GM18517 (cell line): Measurements from ENCODE around the gene CABP4.

ENCODE experiments used
- ATAC-seq: cut with Tn5 transposase; IDR thresholded peaks from one replicate; pipeline ENCODE4 v1.9.1; 2021; ENCODE audit warnings: mild to moderate bottlenecking, moderate library complexity; ENCODE audit not compliant: unreplicated experiment

The CABP4 gene

GRCh38 chr11:67455054-67455453 lies at the start of gene CABP4:
Gene CABP4 (plus strand): TSS chr11:67455354. CDS start chr11:67455424, 70 bp downstream.
- no peak for ATAC-seq

- no peak for ATAC-seq
Measured at GRCh38 chr11:67405688-67406339, 49.3 kb upstream of the CABP4 start.

- ATAC-seq, result no peak
Measured at GRCh38 chr11:67406420-67406968, 48.7 kb upstream of the CABP4 start.

- ATAC-seq, result no peak
Measured at GRCh38 chr11:67406969-67407687, 48.0 kb upstream of the CABP4 start.

- ATAC-seq, result no peak
Measured at GRCh38 chr11:67407688-67408163, 47.4 kb upstream of the CABP4 start.

- ATAC-seq, result no peak
Measured at GRCh38 chr11:67408437-67409200, 46.5 kb upstream of the CABP4 start.

GRCh38 chr11:67409261-67409666 lies 45.9 kb upstream of the CABP4 start:
- no peak for ATAC-seq

- no peak for ATAC-seq
Measured at GRCh38 chr11:67409781-67410368, 45.3 kb upstream of the CABP4 start.

- no peak for ATAC-seq
Measured at GRCh38 chr11:67410369-67410831, 44.8 kb upstream of the CABP4 start.

- ATAC-seq, result no peak
Measured at GRCh38 chr11:67410984-67411784, 44.0 kb upstream of the CABP4 start.

GRCh38 chr11:67411785-67412152 lies 43.4 kb upstream of the CABP4 start:
- no peak for ATAC-seq

GRCh38 chr11:67412495-67413179 lies 42.5 kb upstream of the CABP4 start:
- no peak for ATAC-seq

- no peak for ATAC-seq
Measured at GRCh38 chr11:67413266-67413849, 41.8 kb upstream of the CABP4 start.

GRCh38 chr11:67415501-67416304 lies 39.5 kb upstream of the CABP4 start, which contains the start of gene CARNS1:
Gene CARNS1 (plus strand): TSS chr11:67415678. CDS start chr11:67416200, 522 bp downstream.
- ATAC-seq, result no peak

- no peak for ATAC-seq
Measured at GRCh38 chr11:67416416-67417335, 38.5 kb upstream of the CABP4 start.

GRCh38 chr11:67417425-67417824 lies 37.7 kb upstream of the CABP4 start:
- no peak for ATAC-seq
